C1 segment of cervical spinal cord (tissue), 14 donors: ENCODE data around the gene ARHGAP30.
"Not testable (repeated sequence)": the region's sequence is repeated elsewhere in the genome, so short reads cannot be mapped to it uniquely, and the experiment has no call there.

Source experiments
- DNase-seq, 14 donors: peaks; one replicate each; lab custom pipeline; 2025; lab: John Stamatoyannopoulos, UW

Gene ARHGAP30

GRCh38 chr1:161039546-161039945 is 30.1 kb downstream of the ARHGAP30 start:
- no peak for DNase-seq

GRCh38 chr1:161039154-161039545 is 30.5 kb downstream of the ARHGAP30 start:
- DNase-seq: no peak

GRCh38 chr1:161038523-161039153 is 31.1 kb downstream of the ARHGAP30 start, which contains the start of gene TSTD1:
TSTD1 (minus strand) TSS chr1:161038964; CDS start chr1:161038889, 75 bp downstream.
- DNase-seq: peak in 1 of 14 donors; percentile 33

- no peak for DNase-seq
Observed at GRCh38 chr1:161037661-161038522, 31.8 kb downstream of the ARHGAP30 start.

- DNase-seq: no peak
Observed at GRCh38 chr1:161033751-161034150, 35.9 kb downstream of the ARHGAP30 start.

- DNase-seq: no peak
Observed at GRCh38 chr1:161032409-161032808, 37.3 kb downstream of the ARHGAP30 start.

GRCh38 chr1:161031874-161032273 is 37.8 kb downstream of the ARHGAP30 start:
- DNase-seq: no peak

- DNase-seq: not testable (repeated sequence)
Observed at GRCh38 chr1:161029466-161029865, 40.2 kb downstream of the ARHGAP30 start.

- not testable (repeated sequence) for DNase-seq
Observed at GRCh38 chr1:161026954-161027353, 42.7 kb downstream of the ARHGAP30 start.

- DNase-seq: not testable (repeated sequence)
Observed at GRCh38 chr1:161022432-161022831, 47.3 kb downstream of the ARHGAP30 start.

- no peak for DNase-seq
Observed at GRCh38 chr1:161021970-161022353, 47.7 kb downstream of the ARHGAP30 start.

- peak in 9 of 14 donors; percentile 6 to 59 (median 29) for DNase-seq
Observed at GRCh38 chr1:161021165-161021969, 48.3 kb downstream of the ARHGAP30 start.

GRCh38 chr1:161020509-161021164 is 49.1 kb downstream of the ARHGAP30 start, which contains the start of gene F11R:
F11R (minus strand) TSS chr1:161021152; CDS start chr1:161021073, 79 bp downstream.
- DNase-seq: peak in 2 of 14 donors; percentile 5 to 35

GRCh38 chr1:161019751-161020495 is 49.8 kb downstream of the ARHGAP30 start:
- DNase-seq: peak in 1 of 14 donors; percentile 7

GRCh38 chr1:161019111-161019660 is 50.5 kb downstream of the ARHGAP30 start:
- DNase-seq: not testable (repeated sequence)

GRCh38 chr1:161018631-161018930 is 51.1 kb downstream of the ARHGAP30 start:
- no peak for DNase-seq

- DNase-seq: no peak
Observed at GRCh38 chr1:161017756-161018630, 51.7 kb downstream of the ARHGAP30 start.

- not testable (repeated sequence) for DNase-seq
Observed at GRCh38 chr1:161017181-161017580, 52.5 kb downstream of the ARHGAP30 start.

GRCh38 chr1:161016683-161017082 is 53.0 kb downstream of the ARHGAP30 start:
- not testable (repeated sequence) for DNase-seq
